Peyer's patch (tissue), 4 donors: ENCODE data around the gene C3orf20.

Experiments used
- POLR2A ChIP-seq, 2 donors: fragments of 450-650 bp; IDR thresholded peaks; one replicate each; pipeline ENCODE4 v1.5.1; 2017; ENCODE audit warnings: antibody characterized with exemption in 2 of 2, mild to moderate bottlenecking in 2 of 2, moderate library complexity in 2 of 2
- TF ChIP-seq, protein P1 (sequence below), 6 experiments: fragments of 450-650 bp in 4 of 6; fragments of 200-600 bp in 2 of 6; sonication (generic) in 1 of 6; IDR thresholded peaks; one replicate each; pipeline ENCODE4 v1.5.1; 2017 to 2019; ENCODE audit warnings: antibody characterized with exemption in 6 of 6, mild to moderate bottlenecking in 3 of 6, moderate library complexity in 1 of 6

DNA sequence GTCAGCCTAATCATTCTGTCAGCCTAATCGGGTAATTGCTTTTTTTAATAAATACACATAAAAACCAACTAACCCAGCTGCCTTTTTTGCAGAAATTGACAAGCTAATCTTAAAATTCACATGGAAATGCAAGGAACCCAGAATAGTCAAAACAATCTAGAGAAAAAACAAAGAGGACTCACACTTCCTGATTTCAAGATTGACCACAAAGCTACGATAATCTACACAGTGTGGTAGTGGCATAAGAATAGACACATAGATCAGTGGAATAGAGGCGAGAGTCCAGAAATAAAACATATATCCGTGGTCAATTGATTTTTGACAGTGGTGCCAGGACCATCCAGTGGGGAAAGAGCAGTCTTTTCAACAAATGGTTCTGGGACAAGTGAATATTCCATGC lies 2.4 kb upstream of the C3orf20 start:
- TF ChIP-seq, protein P1, sequence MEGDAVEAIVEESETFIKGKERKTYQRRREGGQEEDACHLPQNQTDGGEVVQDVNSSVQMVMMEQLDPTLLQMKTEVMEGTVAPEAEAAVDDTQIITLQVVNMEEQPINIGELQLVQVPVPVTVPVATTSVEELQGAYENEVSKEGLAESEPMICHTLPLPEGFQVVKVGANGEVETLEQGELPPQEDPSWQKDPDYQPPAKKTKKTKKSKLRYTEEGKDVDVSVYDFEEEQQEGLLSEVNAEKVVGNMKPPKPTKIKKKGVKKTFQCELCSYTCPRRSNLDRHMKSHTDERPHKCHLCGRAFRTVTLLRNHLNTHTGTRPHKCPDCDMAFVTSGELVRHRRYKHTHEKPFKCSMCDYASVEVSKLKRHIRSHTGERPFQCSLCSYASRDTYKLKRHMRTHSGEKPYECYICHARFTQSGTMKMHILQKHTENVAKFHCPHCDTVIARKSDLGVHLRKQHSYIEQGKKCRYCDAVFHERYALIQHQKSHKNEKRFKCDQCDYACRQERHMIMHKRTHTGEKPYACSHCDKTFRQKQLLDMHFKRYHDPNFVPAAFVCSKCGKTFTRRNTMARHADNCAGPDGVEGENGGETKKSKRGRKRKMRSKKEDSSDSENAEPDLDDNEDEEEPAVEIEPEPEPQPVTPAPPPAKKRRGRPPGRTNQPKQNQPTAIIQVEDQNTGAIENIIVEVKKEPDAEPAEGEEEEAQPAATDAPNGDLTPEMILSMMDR (IDR thresholded peaks at IDR 0.05): no peak
- TF ChIP-seq POLR2A (IDR thresholded peaks at IDR 0.05): no peak
